ENCODE measurements around the gene WDFY4.

The WDFY4 gene

DNA sequence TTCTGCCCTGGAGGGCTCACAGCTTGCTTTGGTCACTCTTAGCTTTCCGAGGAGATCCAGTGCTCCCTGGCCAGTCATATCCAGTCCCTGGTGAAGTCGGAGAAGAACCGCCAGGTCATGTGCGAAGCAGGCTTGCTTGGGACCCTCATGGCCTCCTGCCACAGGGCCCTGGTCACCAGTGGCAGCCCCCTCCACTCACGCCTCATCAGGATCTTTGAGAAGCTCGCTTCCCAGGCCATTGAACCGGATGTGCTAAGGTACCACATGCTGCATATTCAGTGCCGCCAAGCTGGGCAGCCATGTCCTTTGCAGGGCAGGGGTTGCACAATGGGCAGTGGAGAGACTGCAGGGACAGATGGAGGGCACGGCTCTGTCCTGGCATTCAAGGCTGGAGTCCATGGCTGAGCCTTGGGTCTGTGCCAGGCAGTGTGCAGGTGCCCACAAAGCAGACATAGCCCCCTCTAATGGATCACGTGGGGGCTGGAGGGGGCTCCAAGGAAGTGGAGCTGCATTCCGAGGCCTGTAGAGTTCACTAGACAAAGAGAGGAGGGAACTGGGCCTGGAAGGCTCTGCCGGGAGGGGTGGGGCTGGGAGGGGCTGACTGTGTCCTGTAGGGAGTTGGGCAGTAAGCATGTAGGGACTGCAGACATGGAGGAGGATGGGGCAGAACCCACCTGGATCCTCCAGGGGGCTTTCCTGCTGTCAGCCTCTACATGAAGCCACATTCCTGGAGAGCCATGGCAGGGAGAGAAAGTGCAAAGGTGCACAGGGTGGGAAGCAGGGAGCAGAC lies 89.9 kb downstream of the WDFY4 start:
- no peak for FAIRE-seq

GRCh38 chr10:48775206-48775517 lies 90.5 kb downstream of the WDFY4 start:
- no peak for FAIRE-seq

- FAIRE-seq, result no peak
Observed at GRCh38 chr10:48776005-48776522, 91.4 kb downstream of the WDFY4 start.

DNA sequence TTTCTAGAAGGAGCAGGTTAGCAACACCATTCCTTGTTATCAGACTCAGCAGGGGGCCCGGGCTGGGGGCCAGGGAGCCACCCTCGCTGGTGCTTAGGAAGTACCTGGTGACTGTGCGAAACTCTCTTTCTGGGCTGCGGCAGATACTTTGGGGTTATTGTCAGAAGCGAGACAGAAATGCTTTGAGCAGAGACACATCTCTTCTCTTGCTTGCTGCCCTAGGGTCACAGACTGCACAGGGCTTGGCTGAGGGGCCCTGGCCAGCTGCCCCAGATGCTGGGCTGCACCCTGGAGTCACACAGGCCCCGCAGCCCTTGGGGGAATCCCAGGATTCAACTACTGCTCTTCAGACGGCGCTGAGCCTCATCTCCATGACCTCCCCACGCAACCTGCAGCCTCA lies 91.9 kb downstream of the WDFY4 start:
- FAIRE-seq, result no peak

DNA sequence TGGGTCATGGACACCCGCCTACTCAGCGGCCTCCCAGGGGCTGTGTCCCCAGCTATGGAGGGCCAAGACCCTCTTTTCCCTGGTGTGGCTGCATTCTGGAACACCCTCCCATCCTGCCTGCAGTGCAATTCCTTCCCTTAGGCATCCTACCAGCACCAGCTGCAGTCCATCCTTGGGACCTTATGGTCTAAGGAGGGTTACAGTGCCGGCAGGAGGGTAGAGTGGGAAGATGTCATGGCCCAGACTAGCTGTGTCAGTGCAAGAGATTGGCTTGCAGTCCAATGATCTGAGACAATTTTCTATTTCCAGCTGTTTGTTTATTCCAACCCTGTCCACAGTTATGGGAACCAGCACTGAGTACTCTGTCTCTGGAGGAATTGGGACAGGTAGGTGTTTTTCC lies 92.4 kb downstream of the WDFY4 start:
- FAIRE-seq, result no peak

GRCh38 chr10:48778193-48778857 lies 93.7 kb downstream of the WDFY4 start:
- no peak for FAIRE-seq

DNA sequence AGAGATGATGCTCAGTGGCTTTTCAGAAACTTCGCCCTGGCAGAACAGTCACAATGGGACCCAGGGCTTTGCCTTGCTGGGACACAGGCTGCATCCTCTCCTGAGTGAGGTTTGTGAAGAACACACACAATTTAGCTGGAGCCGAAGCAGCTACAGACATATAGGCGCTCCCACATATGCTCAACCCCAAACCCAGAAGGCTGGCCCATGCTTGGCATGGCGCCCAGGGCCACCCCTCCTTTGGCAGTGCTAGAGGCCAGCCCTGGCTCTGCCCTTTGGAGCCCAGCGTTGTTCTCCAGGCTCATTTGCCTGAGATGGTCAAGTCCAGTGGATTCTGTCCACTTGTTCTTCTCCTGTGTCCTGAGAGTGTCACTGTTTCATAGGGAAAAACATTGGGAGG lies 94.4 kb downstream of the WDFY4 start:
- no peak for FAIRE-seq

GRCh38 chr10:48779546-48780152 lies 95.0 kb downstream of the WDFY4 start:
- no peak for FAIRE-seq

DNA sequence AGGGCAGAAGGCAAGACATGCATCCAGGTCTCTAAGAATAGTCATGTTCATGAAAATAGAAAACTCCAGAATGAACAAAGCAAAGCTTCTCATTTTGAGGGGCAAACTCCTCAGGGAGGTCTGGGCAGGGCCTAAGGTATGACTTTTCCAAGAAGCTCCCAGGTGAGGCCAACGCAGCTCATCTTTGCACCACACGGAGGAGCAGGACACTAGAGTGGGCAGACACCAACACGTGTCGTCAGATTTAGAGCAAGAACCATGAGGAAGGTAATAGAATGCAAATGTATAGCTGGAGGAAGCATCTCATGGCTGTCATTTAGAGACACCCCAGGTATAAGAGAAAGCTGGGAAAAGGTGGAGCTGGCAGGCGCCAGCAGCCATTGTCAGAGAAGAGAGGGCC lies 95.7 kb downstream of the WDFY4 start:
- no peak for FAIRE-seq

DNA sequence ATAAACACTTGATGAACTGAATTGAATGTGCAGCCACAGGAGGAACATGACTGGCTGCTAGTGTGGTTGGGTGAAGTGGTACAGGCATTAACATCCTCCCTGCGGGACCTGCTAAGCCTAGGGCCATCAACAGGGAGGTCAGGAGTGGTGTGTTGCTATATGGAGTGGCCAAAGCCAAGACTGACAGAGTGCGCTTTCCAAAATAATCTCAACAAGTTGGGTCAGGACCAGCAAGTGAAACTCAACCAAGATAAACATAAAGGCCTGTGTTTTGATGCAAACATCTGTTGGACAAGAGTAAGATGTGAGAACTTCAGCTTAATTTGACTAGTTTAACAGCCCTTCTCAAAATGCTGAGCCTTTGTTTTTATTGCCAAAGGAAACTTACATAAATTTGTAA lies 97.7 kb downstream of the WDFY4 start:
- FAIRE-seq, result no peak

DNA sequence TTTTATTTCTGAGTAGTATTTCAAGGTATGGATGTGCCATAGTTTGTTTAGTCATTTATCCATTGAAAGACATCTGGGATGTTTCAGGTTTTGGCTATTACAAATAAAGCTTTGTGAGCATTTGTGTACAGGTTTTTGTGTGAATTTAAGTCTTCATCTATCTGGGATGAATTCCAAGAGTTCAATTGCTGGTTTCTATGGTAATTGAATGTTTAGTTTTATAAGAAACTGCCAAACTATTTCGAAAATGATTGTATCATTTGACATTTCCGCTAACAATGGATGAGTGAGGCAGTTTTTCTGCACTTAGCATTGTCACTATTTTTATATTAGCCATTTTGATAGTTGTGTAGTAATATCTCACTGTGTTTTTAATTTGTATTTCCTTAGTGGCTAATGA lies 99.4 kb downstream of the WDFY4 start:
- no peak for FAIRE-seq

GRCh38 chr10:48785796-48786195 lies 101.1 kb downstream of the WDFY4 start:
- no peak for FAIRE-seq

GRCh38 chr10:48786606-48787282 lies 102.1 kb downstream of the WDFY4 start:
- no peak for FAIRE-seq

DNA sequence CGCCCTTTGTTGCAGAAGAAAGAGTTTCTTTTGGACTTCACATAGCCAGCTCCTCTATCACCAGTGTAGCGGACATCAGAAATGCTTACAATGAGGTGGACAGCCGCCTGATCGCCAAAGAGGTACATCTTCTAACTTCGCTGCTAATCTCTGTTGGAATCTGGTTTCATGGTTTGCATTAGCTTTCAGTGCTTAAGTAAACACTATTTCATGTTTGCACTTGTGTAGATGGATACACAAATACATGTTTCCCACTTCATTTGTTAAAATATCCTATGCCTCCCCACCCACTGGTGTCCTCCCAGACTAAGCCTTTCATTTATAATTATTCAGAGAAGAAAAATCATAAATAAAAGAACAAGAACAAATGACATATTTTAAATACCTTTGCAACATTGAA lies 103.9 kb downstream of the WDFY4 start:
- FAIRE-seq, result no peak

DNA sequence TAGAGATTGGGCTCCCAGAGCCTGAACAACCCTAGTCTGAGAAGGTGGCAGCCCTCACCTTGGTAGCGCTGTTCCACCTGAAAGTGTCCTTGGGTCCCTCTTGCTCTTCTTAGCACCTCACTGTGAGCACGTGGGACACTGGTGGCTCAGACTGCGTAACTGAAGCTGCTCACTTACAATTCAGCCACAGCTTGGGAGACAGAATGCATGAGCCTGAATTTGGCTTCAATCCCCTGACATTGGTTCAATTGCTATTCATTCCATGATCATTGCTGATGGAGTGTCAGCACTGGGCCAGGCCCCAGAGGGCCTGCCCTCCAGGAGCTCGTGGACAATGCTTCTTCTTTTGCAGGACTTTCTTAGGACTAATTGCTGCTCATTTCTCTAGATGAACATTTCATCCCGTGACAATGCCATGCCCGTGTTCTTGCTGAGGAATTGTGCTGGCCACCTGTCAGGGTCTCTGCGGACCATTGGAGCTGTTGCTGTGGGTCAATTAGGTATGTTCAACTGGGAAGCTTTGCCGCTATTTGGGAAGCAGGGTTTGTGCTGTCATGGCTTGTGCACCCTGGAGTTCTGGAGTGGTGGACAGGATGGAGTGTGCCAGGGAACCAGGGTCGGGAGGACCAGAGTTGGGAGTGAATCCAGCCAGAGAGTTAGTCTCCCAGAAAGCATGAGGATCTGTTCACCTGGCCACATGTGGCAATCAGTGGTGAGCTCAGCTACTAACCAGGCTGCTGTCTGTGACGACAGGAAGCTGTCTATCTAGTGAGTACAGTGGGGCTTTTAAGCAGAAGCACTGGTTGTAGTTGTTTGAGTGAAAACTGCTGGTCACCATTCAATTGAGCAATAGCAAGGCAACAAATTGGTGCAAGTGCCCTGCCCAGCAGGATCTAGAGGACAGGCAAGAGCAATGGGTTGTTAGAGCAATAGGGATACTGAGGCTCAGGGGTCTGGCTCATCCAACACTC lies 105.1 kb downstream of the WDFY4 start:
- no peak for FAIRE-seq

GRCh38 chr10:48790457-48791044 lies 105.9 kb downstream of the WDFY4 start:
- no peak for FAIRE-seq

DNA sequence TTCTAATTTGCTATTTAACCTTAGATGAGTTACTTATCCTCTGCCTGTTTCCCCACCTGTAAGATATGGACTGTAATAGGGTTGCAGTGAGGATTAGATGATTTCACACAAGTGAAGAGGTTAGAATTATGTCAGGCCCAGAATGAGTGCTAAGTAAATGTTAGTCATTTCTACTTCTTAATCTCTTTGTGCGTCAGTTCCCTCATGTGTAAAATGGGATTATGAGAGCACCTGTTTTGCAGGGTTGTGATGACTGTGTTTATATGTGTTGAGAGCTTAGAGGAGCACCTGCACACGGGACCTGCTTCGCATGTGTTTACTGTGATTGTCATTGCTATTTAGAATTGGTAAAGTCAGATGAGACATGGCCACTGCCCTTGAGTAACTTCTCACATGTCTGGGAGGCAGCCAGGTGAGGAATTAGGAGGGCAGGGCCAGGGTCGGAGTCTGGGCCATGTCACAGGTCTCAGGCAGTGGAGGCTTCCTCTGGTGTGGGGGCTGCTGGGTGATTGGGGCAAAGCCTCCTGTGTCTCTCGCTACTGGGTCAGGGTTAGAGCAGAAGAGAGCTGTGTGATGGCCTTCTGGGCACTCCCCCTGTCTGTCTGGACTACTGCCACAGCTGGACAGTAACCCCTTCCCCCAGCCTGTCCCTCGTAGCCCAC lies 106.7 kb downstream of the WDFY4 start:
- FAIRE-seq, result no peak

DNA sequence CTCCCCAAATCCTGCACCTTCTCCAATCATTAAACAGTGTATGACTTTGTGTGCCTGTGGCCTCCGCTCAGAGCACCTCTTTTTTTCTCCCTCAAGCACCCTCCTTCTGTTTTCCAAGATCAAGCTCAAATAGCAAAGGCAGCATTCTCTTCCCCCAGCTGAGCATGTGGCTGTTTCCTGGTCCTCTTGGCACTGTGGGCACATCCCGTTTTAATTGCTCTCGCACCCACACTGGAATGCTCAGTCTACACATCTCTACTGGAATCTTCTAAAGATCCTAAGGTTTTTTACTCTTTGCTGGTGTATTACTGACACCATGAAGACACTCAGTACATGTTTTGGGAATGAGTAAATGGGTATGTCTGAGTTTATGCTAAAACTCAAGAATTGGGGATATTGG lies 107.4 kb downstream of the WDFY4 start:
- FAIRE-seq, result no peak

- FAIRE-seq, result no peak
Observed at GRCh38 chr10:48792687-48793096, 108.0 kb downstream of the WDFY4 start.

- no peak for FAIRE-seq
Observed at GRCh38 chr10:48794074-48794473, 109.4 kb downstream of the WDFY4 start.

DNA sequence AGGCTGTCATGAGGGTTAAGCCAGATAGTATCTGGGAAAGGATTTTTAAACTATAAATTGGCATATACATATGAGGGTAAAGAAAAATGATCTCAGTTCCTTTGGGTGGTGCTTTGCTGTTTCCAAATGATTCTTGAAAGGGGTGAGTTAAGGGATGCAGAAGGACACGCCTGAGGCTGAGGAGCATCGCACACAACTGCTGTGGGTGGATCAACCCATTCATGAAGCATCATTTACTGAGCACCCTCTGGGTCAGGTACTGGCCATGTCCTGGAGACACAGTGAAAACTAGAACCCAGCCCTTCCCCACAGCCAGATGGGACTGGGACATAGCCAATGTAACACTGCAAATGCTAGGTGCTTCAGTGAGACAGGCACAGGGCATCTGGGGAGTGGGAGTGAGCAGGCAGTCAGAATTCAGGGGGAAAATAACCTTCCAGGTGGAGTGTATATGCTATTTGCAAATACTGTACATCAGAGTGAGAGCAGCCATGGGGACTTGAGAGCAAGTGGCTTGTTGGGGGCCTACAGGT lies 112.1 kb downstream of the WDFY4 start:
- no peak for FAIRE-seq
